Naive thymus-derived CD4-positive, alpha-beta T cell (primary cell): Measurements from ENCODE around the gene CHCHD2. TPM values are rescaled to one million over a fixed set of nuclear protein-coding genes. Genes with fewer than 3 reads are reported as not detected.
A peak's percentile ranks its signal among the peaks of the same experiment; 100 is the strongest.
"Not testable (repeated sequence)": the region's sequence is repeated elsewhere in the genome, so short reads cannot be mapped to it uniquely, and the experiment has no call there.

ENCODE experiments used
- ATAC-seq: fragments of 150-1000 bp; cut with Tn5 transposase; 2 replicates; pipeline ENCODE4 v1.10.0; 2021; ENCODE audit warnings: mild to moderate bottlenecking, moderate library complexity
- CTCF ChIA-PET: fragments of 350-600 bp; sonication (Branson Sonifier 250); formaldehyde crosslinking; loops from one replicate; lab custom pipeline; 2021; ENCODE audit warnings: antibody characterized with exemption; lab: Charles Lee
- POLR2A ChIA-PET: fragments of 350-600 bp; sonication (Branson Sonifier 250); formaldehyde crosslinking; loops from one replicate; lab custom pipeline; 2021; ENCODE audit warnings: antibody characterized with exemption, inconsistent platforms; lab: Charles Lee
- DNase-seq, 9 donors: peaks; one replicate each; pipeline versions ENCODE4 v3.0.0 to v3.0.0-alpha.2; 2020 to 2022; ENCODE audit warnings: mixed read lengths in 1 of 9
- H3K27ac ChIP-seq: one replicate; pipeline ENCODE4 v1.7.0; 2013; ENCODE audit warnings: mild to moderate bottlenecking, low read depth, low read length, moderate library complexity
- H3K27me3 ChIP-seq, 2 donors: one replicate each; pipeline ENCODE4 v1.7.0; 2013; ENCODE audit warnings: low read length in 2 of 2, mild to moderate bottlenecking in 2 of 2, moderate library complexity in 2 of 2; ENCODE audit not compliant: control insufficient read depth in 2 of 2, insufficient read depth in 2 of 2
- H3K36me3 ChIP-seq, 3 experiments: 1 replicate in 2 of 3; 2 replicates in 1 of 3; pipeline ENCODE4 v1.7.0; 2013; ENCODE audit warnings: low read length in 3 of 3, mild to moderate bottlenecking in 3 of 3, moderate library complexity in 1 of 3; ENCODE audit not compliant: insufficient read depth in 3 of 3, control insufficient read depth in 2 of 3
- H3K4me1 ChIP-seq, 2 donors: one replicate each; pipeline ENCODE4 v1.7.0; 2013; ENCODE audit warnings: low read length in 2 of 2, mild to moderate bottlenecking in 2 of 2, moderate library complexity in 1 of 2; ENCODE audit not compliant: control insufficient read depth in 2 of 2, insufficient read depth in 2 of 2
- H3K4me3 ChIP-seq: 2 replicates; pipeline ENCODE4 v1.7.0; 2013; ENCODE audit warnings: mild to moderate bottlenecking, low read length
- H3K9me3 ChIP-seq, 3 experiments: 1 replicate in 2 of 3; 2 replicates in 1 of 3; pipeline ENCODE4 v1.7.0; 2013; ENCODE audit warnings: low read length in 3 of 3; ENCODE audit not compliant: control insufficient read depth in 2 of 3
- H3K27ac Mint-ChIP-seq, 9 donors: one replicate each; pipeline ENCODE4 v1.8.0; 2020 to 2022; ENCODE audit warnings: mixed read lengths in 9 of 9, mild to moderate bottlenecking in 8 of 9, moderate library complexity in 5 of 9, inconsistent platforms in 2 of 9
- H3K27me3 Mint-ChIP-seq, 5 donors: one replicate each; pipeline ENCODE4 v1.8.0; 2021 to 2022; ENCODE audit warnings: mixed read lengths in 5 of 5, mild to moderate bottlenecking in 1 of 5
- H3K36me3 Mint-ChIP-seq, 5 donors: one replicate each; pipeline ENCODE4 v1.8.0; 2020 to 2022; ENCODE audit warnings: mixed read lengths in 5 of 5, mild to moderate bottlenecking in 3 of 5, inconsistent platforms in 1 of 5
- H3K4me1 Mint-ChIP-seq, 7 donors: one replicate each; pipeline ENCODE4 v1.8.0; 2020 to 2022; ENCODE audit warnings: mixed read lengths in 7 of 7, mild to moderate bottlenecking in 3 of 7, inconsistent platforms in 1 of 7
- H3K4me3 Mint-ChIP-seq, 10 donors: one replicate each; pipeline ENCODE4 v1.8.0; 2020 to 2022; ENCODE audit warnings: mild to moderate bottlenecking in 10 of 10, mixed read lengths in 10 of 10, moderate library complexity in 6 of 10, inconsistent platforms in 2 of 10
- H3K9me3 Mint-ChIP-seq, 11 donors: one replicate each; pipeline ENCODE4 v1.8.0; 2020 to 2022; ENCODE audit warnings: mixed read lengths in 11 of 11, mild to moderate bottlenecking in 4 of 11, inconsistent platforms in 1 of 11, moderate library complexity in 1 of 11
- intact Hi-C, 2 donors: fragments of 100-400 bp; cut with micrococcal nuclease; formaldehyde crosslinking; loops; one replicate each; pipeline ENCODE4 v1.15.1; 2023
- polyA plus RNA-seq, 2 donors: library from polyadenylated mRNA; unstranded; fragments of 300-500 nt; fragmentation: Illumina TruSeq; gene quantifications; one replicate each; pipeline ENCODE4 v1.2.3, GENCODE V29; 2021
- total RNA-seq, 6 experiments: library from RNA in 5 of 6; stranded (reverse) in 5 of 6; gene quantifications; 1 replicate in 5 of 6; 2 replicates in 1 of 6; pipeline ENCODE4 v1.2.3 and lab custom pipeline; 2021 to 2026

CHCHD2 gene
- total and polyA plus RNA-seq, 7 experiments from 2014 or later = 133 to 468 (median 203) TPM

GRCh38 chr7:56115852-56116538, 9.7 kb upstream of the CHCHD2 start, which contains the start of gene NUPR2:
NUPR2 (minus strand) TSS chr7:56116417; CDS start chr7:56116314, 103 bp downstream.
- ATAC-seq = peak; percentile 18
- intact Hi-C loops = no loop called here
- no peak for DNase-seq
- Histone ChIP-seq H3K36me3 (no peaks in the 10 kb centered on the region), H3K4me1 (no peaks in the 10 kb centered on the region), H3K4me3 (no peak within 1 kb of the TSS), H3K9me3 (no peaks in the 10 kb centered on the region), H3K27me3 (no peaks in the 10 kb centered on the region), H3K27ac (no peak within 1 kb of the TSS)
- peaks cover 15 to 29% (median 21%) of the 10 kb centered on the region in 5 donors for H3K27me3 Mint-ChIP-seq
- peak within 1 kb of the TSS in 4 of 10 donors; percentile 32 to 64 (median 56) for H3K4me3 Mint-ChIP-seq
- no peaks in the 10 kb centered on the region for H3K36me3 Mint-ChIP-seq
- ChIA-PET CTCF (no interaction called here), POLR2A (interaction anchor here (1.1 kb wide), 1 partner anchor 10 kb away, joined by 4 read pairs; the partner anchor contains the start of gene CHCHD2)
- H3K27ac Mint-ChIP-seq = peak within 1 kb of the TSS in 1 of 9 donors; percentile 69
- H3K4me1 Mint-ChIP-seq = no peaks in the 10 kb centered on the region
- H3K9me3 Mint-ChIP-seq = no peaks in the 10 kb centered on the region

- H3K9me3 ChIP-seq, H3K27me3 ChIP-seq, H3K36me3 Mint-ChIP-seq, CTCF ChIA-PET, H3K4me3 Mint-ChIP-seq, ATAC-seq, intact Hi-C loops, POLR2A ChIA-PET, H3K4me1 ChIP-seq, H3K9me3 Mint-ChIP-seq, H3K4me1 Mint-ChIP-seq, H3K4me3 ChIP-seq, DNase-seq, H3K36me3 ChIP-seq, H3K27ac ChIP-seq, H3K27ac Mint-ChIP-seq: not testable (repeated sequence)
- peaks cover 6 to 21% (median 10%) of the 10 kb centered on the region in 5 donors for H3K27me3 Mint-ChIP-seq
Measured at GRCh38 chr7:56112244-56112643, 6.0 kb upstream of the CHCHD2 start.

GRCh38 chr7:56110611-56111010, 4.3 kb upstream of the CHCHD2 start:
- Mint-ChIP-seq H3K27me3 (peaks cover 0 to 11% (median 0%) of the 10 kb centered on the region in 5 donors), H3K4me1 (peaks cover 14 to 25% (median 19%) of the 10 kb centered on the region in 7 donors), H3K36me3 (peaks cover 0 to 19% (median 6%) of the 10 kb centered on the region in 5 donors), H3K4me3 (no peak overlapping the region), H3K9me3 (peaks cover 0 to 16% (median 0%) of the 10 kb centered on the region in 11 donors), H3K27ac (no peak overlapping the region)
- intact Hi-C loops = no loop called here
- CTCF ChIA-PET = no interaction called here
- Histone ChIP-seq H3K4me1 (peaks cover 5 to 8% of the 10 kb centered on the region in 2 donors), H3K9me3 (no peaks in the 10 kb centered on the region), H3K27me3 (no peaks in the 10 kb centered on the region), H3K4me3 (no peak overlapping the region), H3K27ac (no peak overlapping the region), H3K36me3 (peaks cover 0 to 3% (median 0%) of the 10 kb centered on the region in 3 experiments)
- no peak for ATAC-seq
- POLR2A ChIA-PET = no interaction called here
- no peak for DNase-seq

- Histone ChIP-seq H3K9me3 (no peaks in the 10 kb centered on the region), H3K27ac (no peak overlapping the region), H3K27me3 (no peaks in the 10 kb centered on the region), H3K4me3 (no peak overlapping the region), H3K4me1 (peaks cover 18 to 20% of the 10 kb centered on the region in 2 donors), H3K36me3 (peaks cover 2 to 17% (median 6%) of the 10 kb centered on the region in 3 experiments)
- Mint-ChIP-seq H3K9me3 (peaks cover 0 to 16% (median 0%) of the 10 kb centered on the region in 11 donors), H3K36me3 (peaks cover 4 to 31% (median 11%) of the 10 kb centered on the region in 5 donors), H3K27ac (peak overlapping the region; percentile 44 to 99 (median 97)), H3K27me3 (no peaks in the 10 kb centered on the region), H3K4me1 (peaks cover 19 to 40% (median 33%) of the 10 kb centered on the region in 7 donors), H3K4me3 (peak overlapping the region in 9 of 10 donors; percentile 59 to 100 (median 96))
- ChIA-PET POLR2A (no interaction called here), CTCF (no interaction called here)
- intact Hi-C loops = loop anchor here (2.0 to 5.0 kb wide), 7 partner anchors 33 to 576 kb away; partner anchors contain the start of genes NIPSNAP2 (in 1 of the 2) and VOPP1 (in 1 of the 2)
- no peak for DNase-seq
- no peak for ATAC-seq
Measured at GRCh38 chr7:56107954-56108258, 1.6 kb upstream of the CHCHD2 start.

- peak in 6 of 9 donors; percentile 7 to 59 (median 34) for DNase-seq
- Mint-ChIP-seq H3K27ac (peak overlapping the region; percentile 97 to 99 (median 98)), H3K4me3 (peak overlapping the region; percentile 94 to 100 (median 96)), H3K4me1 (peaks cover 19 to 43% (median 33%) of the 10 kb centered on the region in 7 donors), H3K9me3 (peaks cover 0 to 16% (median 0%) of the 10 kb centered on the region in 11 donors), H3K36me3 (peaks cover 4 to 42% (median 20%) of the 10 kb centered on the region in 5 donors), H3K27me3 (no peaks in the 10 kb centered on the region)
- H3K27ac ChIP-seq = peak overlapping the region; percentile 95
- peaks cover 8 to 41% (median 28%) of the 10 kb centered on the region in 3 experiments for H3K36me3 ChIP-seq
- no peak for ATAC-seq
- peak overlapping the region; percentile 72 for H3K4me3 ChIP-seq
- intact Hi-C loops = loop anchor here in 1 of 2 donors (5.0 kb wide), 3 partner anchors 102 to 573 kb away; partner anchors contain the start of gene VOPP1
- H3K4me1 ChIP-seq = peaks cover 18 to 20% of the 10 kb centered on the region in 2 donors
- CTCF ChIA-PET = interaction anchor here (0.6 kb wide), 1 partner anchor 99 kb away, joined by 3 read pairs; no protein-coding TSS in a partner anchor
- POLR2A ChIA-PET = interaction anchor here (0.8 to 2.0 kb wide), 9 partner anchors 10 to 1347 kb away, joined by 3 to 19 read pairs (median 5); partner anchors contain the start of genes CCT6A, LANCL2, NUPR2 and PHKG1
- H3K9me3 ChIP-seq = no peaks in the 10 kb centered on the region
- H3K27me3 ChIP-seq = no peaks in the 10 kb centered on the region
Measured at GRCh38 chr7:56105508-56105907, 768 bp downstream of the CHCHD2 start.

GRCh38 chr7:56104138-56104537, 2.1 kb downstream of the CHCHD2 start:
- H3K27me3 Mint-ChIP-seq, CTCF ChIA-PET, ATAC-seq, intact Hi-C loops, DNase-seq, H3K9me3 ChIP-seq, H3K27ac ChIP-seq, H3K4me3 ChIP-seq, H3K27me3 ChIP-seq: not testable (repeated sequence)
- peaks cover 16 to 54% (median 29%) of the 10 kb centered on the region in 3 experiments for H3K36me3 ChIP-seq
- Mint-ChIP-seq H3K4me1 (peaks cover 24 to 43% (median 33%) of the 10 kb centered on the region in 7 donors), H3K4me3 (peak overlapping the region in 2 of 10 donors; percentile 59 to 62), H3K36me3 (peaks cover 7 to 46% (median 27%) of the 10 kb centered on the region in 5 donors), H3K27ac (peak overlapping the region in 1 of 9 donors; percentile 19), H3K9me3 (peaks cover 0 to 16% (median 0%) of the 10 kb centered on the region in 11 donors)
- POLR2A ChIA-PET = interaction anchor here (0.7 to 1.5 kb wide), 2 partner anchors 39 to 750 kb away, joined by 3 read pairs; no protein-coding TSS in a partner anchor
- H3K4me1 ChIP-seq = peaks cover 18 to 20% of the 10 kb centered on the region in 2 donors
